ENCODE results near the gene TSHZ2. TPM values are rescaled to one million over a fixed set of nuclear protein-coding genes. Genes with fewer than 3 reads are reported as not detected.

The TSHZ2 gene
- total RNA-seq, 4 donors from 2014 or later = 28.6 to 40.1 (median 35.5) TPM

DNA sequence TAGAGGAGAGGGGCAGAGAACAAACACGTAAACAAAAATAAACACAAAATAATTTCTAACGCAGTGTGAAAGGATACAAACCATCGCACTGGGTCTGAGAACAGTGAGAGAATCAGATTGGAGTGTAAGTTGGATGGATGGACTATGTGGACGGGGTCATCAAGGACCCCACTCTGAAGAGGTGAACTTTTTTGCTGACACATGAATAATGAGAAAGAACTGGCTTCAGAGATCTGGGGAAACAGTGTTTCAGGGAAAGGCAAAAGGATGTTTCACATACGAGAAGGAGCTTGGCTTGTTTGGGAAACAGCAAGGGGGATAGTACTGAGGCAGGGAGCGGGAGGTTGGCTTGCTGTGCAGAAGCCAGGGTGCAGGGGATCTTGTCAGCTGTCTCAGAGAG, 326.1 kb downstream of the TSHZ2 start:
- TF ChIP-seq, protein P1, sequence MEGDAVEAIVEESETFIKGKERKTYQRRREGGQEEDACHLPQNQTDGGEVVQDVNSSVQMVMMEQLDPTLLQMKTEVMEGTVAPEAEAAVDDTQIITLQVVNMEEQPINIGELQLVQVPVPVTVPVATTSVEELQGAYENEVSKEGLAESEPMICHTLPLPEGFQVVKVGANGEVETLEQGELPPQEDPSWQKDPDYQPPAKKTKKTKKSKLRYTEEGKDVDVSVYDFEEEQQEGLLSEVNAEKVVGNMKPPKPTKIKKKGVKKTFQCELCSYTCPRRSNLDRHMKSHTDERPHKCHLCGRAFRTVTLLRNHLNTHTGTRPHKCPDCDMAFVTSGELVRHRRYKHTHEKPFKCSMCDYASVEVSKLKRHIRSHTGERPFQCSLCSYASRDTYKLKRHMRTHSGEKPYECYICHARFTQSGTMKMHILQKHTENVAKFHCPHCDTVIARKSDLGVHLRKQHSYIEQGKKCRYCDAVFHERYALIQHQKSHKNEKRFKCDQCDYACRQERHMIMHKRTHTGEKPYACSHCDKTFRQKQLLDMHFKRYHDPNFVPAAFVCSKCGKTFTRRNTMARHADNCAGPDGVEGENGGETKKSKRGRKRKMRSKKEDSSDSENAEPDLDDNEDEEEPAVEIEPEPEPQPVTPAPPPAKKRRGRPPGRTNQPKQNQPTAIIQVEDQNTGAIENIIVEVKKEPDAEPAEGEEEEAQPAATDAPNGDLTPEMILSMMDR (IDR thresholded peaks at IDR 0.05; ENCODE audit: low read depth) = no peak

DNA sequence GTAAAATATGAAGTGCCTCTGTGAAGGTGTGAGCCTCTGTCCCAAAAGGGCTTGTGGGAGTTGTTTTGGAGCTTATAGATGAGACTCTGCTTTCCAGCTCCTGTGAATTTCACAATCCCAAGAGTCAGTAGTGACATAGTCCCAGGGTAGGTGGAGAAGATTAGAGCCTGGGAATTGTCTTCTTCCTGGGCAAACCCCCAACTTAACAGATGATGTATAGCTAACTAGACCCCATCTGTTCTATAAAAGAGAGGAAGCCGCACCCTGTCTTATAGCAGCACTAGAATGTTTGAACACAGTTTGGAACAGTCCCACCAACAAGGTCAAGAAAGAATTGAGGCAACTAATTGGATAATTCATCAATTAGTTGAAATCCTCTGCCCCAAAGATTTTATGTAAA, 326.8 kb downstream of the TSHZ2 start:
- TF ChIP-seq, protein P1 (IDR thresholded peaks at IDR 0.05; ENCODE audit: low read depth) = no peak

DNA sequence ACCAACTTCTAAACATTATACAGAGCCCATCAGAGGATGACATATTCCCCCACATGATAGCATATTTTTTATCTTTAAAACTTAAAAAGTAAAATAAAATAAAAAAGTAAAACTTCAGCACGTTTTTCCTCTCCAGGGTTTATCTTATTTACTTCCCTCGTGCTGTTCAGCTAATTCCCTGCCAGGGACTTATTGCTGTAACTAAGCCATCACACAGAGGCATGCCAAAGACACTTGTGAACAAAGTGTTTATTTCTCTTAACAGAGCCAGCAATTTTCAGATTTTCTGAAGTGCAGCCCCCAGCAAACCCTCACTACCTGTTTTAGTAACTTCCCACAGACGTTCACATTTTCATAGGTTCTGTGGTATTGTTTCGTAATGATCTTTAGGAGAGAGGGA, 327.7 kb downstream of the TSHZ2 start:
- TF ChIP-seq, protein P1 (IDR thresholded peaks at IDR 0.05; ENCODE audit: low read depth) = no peak

DNA sequence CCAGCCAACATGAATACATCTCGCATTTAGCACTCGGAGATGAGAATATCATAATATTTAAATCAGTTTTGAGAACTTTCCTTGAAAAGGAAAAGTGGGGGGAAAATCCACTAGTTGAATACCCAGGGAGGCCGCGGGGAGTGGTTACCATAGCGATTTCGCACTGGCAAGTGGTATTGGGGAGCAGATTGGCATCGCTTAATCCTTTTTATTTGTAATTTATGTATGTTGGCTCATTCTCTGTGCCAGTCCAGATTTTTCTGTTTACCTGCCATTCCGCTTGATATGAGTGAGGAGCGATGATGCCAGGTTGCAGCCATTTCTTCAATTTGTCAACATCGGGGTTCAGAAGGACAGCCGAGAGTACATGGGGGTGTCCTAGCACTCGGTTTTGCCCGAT, 329.7 kb downstream of the TSHZ2 start:
- TF ChIP-seq, protein P1 (IDR thresholded peaks at IDR 0.05; ENCODE audit: low read depth) = no peak

DNA sequence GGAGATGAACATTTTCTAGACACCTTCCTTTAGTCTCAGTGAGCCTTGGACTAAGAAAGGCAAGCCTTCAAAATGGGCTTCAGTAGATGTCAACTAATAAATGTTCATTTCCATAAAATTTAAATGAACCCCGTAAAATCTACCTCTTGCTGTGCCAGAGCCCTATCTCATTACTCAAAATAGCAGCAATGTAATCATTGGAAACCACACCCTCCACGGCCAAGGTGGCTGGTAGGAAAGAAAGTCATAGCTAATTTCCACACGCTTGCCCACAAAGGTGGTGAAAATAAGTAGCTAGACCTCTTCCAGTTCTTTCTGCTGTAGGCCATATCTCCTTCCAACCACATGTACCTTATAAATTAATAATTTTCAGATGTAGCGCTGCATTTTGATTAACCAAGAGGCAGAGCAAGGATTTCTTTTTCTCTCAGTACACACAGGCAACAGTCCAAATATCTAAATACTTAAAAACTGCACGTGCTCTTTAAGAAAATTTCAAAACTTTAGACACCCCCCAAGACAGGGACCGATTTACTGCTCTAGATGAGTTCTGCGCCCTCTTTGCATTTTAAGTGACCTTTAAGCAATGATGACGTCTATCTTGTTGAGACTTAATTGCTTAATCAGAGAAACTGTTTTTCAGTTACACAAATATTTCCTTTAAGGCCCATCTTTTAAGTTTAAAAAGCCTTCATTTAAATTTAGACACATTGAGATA, 330.7 kb downstream of the TSHZ2 start:
- TF ChIP-seq, protein P1 (IDR thresholded peaks at IDR 0.05; ENCODE audit: low read depth) = no peak

DNA sequence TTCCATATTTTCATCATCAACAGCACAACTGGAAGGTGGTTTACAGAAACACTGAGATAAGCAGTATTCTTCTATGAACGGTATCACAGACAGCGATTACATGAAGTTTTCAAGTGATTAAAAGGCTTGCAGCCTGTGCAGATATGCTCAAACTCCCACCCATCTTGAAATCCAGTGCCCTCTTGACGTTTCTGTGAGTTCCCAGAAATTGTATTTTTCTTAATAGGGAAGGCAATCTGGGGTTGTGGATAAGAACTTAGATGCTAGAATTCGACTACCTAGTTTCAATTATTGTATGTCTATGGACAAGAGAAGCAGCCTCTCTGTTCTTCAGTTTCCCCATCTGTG, 331.2 kb downstream of the TSHZ2 start:
- TF ChIP-seq, protein P1 (IDR thresholded peaks at IDR 0.05; ENCODE audit: low read depth) = no peak

DNA sequence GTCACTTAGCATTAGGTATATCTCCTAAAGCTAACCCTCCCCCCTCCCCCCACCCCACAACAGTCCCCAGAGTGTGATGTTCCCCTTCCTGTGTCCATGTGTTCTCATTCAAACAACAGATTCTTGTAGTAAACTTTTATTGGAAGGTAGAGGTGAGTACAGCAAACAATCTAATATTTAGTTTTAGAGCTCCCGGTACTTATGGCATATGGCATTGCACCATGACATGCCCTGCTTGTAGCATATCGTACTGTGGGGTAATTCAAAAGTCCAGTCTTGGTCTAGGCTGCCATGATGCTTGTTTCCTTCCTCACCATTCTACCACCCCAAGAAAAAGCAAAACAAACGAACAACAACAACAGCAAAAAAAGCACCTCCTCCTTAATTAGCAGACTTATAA, 332.0 kb downstream of the TSHZ2 start:
- TF ChIP-seq, protein P1 (IDR thresholded peaks at IDR 0.05; ENCODE audit: low read depth) = no peak
